ENCODE results near the gene ATRNL1. TPM values are rescaled to one million over a fixed set of nuclear protein-coding genes. Genes with fewer than 3 reads are reported as not detected.

The ATRNL1 gene
- total RNA-seq, 1 donor from 2014 or later, result 0.77 TPM

DNA sequence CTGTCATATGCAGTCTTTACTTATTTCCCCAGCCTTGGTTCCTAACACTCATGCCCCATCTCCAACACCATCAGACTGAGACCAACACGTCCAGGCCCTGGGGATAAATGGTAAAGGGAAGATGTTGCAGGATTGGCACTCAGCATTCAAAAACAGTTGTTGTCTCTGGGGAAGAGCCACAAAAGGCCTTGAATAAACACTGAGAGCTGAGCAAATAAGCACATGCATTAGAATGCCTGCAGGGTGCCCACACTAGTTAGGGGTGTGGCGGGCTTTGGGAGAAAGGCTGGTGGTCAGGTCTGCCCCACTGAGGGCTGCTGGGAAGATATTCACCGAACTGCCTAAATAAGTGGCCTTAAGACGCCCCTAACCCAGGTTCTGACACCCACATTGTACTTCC lies 788.9 kb downstream of the ATRNL1 start:
- no peak for DNase-seq (ENCODE audit: low read depth in 2 of 2)

DNA sequence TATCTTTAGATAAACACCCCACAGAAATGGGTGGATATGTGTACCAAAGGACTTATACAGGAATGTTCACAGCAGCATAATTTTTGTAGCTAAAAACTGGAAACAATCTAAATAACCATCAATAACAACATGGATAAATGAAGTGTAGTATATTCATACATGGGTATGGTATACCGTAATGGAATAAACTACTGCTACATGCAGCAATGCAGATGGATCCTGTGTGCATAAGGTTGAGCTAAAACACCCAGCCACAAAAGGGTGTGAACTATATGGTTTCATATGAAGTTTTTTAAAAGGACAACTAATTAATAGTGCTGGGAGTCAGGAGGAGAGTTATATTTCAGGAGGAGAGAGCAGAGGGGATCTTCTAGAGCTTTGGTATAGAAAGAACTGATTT lies 790.2 kb downstream of the ATRNL1 start:
- no peak for DNase-seq (ENCODE audit: low read depth in 2 of 2)

DNA sequence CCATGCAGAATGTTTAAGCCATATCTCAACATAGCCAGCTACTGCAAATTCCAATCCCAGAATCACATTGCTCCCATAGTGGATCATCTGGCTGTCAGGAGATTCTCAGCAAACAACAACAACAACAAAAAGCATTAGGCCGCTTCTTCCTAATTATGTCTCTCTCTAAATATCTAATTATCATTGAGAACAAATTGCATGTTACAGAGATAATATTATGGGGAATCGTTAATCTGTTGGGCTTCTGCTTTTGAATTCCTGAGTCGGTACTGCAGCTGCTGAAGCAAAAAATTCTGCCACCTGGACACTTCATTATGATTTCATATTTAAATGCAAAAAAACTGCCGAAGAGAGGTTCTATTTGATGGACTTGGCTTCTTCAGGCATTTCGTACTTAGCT lies 791.2 kb downstream of the ATRNL1 start:
- DNase-seq (ENCODE audit: low read depth in 2 of 2), result no peak

DNA sequence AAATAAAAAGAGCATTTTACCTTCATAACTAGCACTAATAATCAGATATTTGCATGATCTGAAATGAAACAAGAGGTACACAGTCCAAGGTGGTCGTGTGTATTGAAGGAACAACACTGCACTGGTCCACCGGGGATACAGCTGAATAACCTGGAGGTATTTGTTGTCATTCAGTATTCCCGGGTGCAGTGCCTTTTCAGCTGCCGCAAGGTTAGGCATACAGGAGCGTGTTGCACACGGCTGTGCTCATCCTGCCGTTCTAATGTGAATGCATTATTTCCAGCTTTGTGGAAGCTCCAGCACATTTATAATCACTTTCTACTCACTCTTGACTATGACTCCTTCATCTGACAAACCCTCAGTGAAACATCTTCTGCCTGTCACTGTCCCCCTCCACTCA lies 802.0 kb downstream of the ATRNL1 start:
- no peak for DNase-seq (ENCODE audit: low read depth in 2 of 2)

DNA sequence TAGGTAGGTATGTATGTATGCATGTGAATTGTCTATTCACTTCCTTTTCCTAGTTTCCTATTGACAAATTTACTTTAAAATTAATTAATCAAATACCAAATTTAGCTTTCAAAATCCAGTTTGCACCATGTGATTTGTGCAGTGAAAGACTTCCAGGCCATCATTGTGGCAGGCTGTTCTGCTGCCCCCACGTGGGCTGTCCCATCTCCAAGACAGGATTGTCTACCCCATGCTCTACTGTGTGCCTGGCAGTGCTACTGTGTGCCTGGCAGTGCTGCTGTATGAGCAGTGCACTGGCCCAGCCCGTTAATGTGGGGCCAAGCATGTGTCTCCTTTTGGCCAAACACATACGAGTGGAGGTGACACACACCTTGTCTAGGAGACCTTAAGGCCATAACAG lies 805.1 kb downstream of the ATRNL1 start:
- DNase-seq (ENCODE audit: low read depth in 2 of 2), result no peak

DNA sequence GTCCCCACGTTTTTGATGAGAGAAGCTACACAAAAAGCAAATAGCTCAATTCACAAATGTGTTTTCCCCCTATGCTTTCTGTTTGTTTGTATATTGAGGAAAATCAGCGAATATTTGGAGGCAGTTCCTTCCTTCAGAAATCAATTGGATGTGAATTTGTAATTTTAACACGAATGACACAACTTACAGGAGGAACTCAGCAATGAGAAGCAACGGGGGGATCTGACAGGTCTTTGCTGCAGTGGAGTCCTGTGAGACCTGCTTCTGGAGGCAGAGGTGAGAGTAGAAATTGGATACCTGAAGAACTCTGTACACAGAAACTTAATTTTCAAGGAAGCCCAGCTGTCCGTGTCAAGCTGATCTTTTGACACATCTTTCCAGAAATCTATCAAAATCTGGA lies 809.4 kb downstream of the ATRNL1 start:
- DNase-seq (ENCODE audit: low read depth in 2 of 2), result no peak

DNA sequence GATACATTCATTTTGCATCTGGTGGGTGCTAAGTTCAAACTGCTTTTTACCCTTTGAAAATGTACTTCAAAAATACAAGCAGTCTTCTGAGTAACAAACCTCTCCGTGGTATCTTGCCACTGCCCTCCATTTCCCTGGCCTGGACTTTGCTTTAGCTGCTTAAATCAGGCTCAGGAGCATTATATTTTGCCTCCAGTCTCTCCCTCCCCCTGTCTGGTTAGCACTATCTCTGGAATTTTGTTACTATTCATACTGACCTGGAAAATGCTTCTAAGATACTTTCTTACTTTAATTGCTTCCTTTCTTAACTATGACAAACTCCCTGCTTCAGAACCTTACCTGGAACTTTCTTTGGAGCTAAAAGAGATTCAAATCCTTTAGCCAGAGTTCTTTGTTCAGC lies 810.0 kb downstream of the ATRNL1 start:
- no peak for DNase-seq (ENCODE audit: low read depth in 2 of 2)

DNA sequence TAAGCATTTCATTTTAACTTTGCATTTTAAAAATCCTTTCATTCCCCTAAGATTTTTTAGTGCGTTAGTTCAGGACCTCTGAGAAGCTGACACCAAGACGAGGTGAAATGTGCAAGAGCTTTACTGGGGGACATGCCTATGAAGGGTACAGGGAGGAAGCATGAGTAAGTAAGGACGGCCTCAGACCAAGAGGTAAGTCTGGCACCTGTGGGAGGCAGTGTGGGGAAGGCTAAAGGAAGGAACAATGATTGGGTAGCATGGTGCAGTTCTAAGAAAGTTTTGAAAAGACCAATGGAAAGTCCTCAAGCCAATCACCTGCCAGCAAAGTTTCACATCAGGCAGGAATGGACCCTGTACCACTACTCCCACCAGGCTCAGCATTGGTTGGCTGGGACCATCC lies 810.7 kb downstream of the ATRNL1 start:
- no peak for DNase-seq (ENCODE audit: low read depth in 2 of 2)

DNA sequence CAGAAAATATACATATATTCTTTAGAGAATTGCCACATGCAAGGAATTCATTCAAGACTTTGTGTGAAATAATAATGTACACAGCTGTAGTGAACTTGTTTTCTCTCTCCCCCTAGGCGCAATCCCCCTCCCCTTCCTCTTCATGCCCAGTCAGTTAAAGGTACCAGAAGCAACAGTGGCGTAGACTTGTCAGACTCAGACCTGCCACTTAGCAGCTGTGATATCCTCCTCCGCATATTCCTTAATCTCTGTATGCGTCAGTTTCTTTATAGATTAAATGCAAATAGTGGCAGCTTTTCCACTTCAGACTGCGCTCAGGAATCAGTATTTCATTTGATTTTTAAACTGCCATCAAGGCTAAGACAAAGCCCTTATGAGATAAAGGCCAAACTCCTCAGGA lies 815.9 kb downstream of the ATRNL1 start:
- DNase-seq (ENCODE audit: low read depth in 2 of 2), result no peak

DNA sequence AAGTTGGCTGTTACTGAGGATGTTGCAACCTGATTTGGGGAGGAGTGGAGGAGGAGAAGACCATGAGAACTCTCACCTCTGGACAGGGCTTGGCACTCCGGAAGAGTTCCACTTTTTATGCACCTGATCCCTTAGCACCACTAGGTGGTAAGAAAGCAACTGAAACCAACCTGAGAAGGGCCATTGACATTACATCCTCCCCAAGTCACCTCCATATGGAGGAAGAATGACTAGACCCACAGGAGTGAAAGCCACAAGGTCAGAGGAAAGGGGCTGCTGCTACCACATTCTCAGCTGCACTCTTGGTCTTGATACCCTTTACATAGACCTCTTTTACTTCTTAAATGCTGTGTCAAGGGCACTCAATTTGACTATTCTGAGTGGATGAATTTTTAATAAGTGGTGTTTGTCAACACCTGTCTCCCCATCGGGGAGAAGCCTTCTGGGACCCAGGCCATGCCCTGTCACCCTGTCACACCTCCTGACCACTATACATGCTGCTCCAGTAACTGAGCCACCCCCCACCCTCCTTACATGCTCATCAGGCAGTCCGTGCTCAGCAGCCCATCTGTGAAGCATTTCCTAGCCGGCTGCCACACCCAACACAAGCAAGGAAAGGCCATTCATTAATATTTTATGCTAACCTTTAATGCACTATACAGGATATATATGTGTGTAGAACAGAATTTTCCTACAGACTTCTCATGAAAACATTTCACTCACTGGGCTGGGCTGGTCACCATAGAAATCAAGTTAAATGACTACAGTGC lies 817.0 kb downstream of the ATRNL1 start:
- DNase-seq (ENCODE audit: low read depth in 2 of 2), result no peak

DNA sequence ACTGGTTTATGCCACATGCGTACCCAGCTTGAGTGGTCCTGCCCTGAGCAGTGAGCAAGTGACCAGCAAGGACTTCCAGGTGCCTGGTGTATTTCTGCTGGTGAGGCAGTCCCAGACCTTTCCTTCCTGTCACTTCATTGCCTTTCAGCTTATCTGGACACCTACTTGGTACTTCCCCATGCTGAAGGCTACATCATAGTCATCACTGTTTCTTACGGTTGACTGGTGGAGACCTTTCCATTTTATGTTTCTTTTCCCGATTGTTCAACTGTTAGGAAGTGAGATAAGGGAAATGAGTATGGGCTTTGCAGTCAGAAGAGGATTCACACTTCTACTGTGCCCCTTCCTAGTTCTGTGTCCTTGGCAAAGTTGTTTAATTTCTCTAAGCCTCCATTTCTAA lies 821.3 kb downstream of the ATRNL1 start:
- no peak for DNase-seq (ENCODE audit: low read depth in 2 of 2)

DNA sequence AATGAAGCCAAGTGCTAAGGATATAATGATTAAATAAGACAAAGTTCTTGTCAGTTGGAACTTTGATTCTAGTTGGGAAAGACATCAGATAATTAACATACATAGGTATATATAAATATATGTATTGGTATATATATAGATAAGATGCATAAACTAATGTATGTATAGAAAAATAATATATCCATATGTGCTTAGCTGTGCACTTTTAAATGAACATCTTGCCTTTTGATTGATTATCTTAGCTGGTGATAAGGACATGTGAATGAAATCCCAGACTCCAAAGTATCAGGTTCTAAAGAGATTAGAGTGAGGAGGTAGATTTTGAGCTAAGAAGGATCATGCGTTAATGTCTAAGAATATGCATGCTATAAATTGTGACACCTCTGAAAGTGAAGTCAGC lies 822.3 kb downstream of the ATRNL1 start:
- DNase-seq (ENCODE audit: low read depth in 2 of 2), result no peak

DNA sequence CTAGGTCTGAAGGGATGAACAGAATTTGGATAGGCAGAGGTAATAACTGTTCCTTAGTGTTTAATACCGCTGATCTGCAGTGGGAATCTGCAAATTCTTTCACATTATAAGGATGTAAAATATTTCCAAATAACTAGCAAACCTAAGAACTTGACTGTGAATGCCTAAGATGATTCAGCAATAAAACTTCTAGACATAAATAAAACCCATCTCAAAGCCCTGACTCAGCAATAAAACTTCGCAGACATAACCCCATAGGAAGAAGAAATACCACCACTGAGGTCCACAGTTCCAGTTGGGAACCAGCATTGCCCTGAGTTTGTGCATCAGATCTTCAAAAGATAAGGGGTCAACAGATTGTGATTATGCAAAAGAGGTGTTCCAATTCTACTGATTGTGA lies 825.6 kb downstream of the ATRNL1 start:
- no peak for DNase-seq (ENCODE audit: low read depth in 2 of 2)

DNA sequence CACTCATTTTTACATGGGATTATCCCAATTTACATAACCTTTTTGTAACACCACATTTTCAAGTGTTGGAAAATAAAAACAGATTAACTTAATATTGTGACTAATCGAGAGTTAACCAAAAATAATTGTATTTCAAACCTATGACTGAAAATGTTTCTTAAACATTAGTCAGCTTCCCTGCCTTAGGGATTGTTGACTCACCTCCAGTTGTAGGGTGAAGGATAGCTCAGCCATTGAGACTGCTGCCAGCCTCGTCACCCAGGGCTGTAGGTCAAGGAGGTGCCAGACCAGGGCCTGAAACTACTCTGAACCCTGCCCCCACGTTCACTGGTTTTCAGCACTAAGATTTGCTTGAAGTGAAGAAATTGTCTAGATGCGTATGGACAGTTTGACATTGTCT lies 828.6 kb downstream of the ATRNL1 start:
- DNase-seq (ENCODE audit: low read depth in 2 of 2), result peak in 1 of 2 donors; percentile 31

DNA sequence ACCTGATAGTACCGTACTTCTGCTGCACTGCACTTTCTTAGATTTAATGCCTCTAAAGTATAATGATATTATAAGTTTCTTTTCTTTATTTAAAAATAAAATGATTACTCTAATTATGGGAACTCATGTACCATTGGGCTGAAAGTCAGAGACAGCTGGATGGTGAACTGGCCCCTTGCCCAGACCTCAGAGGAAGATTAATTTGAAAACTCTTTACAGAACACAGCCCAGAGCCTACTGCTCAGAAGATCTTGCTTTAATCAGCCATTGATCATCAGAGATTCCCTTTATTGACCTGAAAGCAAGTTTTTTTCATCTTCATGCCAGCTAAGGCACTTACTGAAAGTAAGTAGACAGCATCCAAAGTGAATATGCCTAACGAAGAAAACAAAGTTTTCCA lies 838.1 kb downstream of the ATRNL1 start:
- DNase-seq (ENCODE audit: low read depth in 2 of 2), result no peak

DNA sequence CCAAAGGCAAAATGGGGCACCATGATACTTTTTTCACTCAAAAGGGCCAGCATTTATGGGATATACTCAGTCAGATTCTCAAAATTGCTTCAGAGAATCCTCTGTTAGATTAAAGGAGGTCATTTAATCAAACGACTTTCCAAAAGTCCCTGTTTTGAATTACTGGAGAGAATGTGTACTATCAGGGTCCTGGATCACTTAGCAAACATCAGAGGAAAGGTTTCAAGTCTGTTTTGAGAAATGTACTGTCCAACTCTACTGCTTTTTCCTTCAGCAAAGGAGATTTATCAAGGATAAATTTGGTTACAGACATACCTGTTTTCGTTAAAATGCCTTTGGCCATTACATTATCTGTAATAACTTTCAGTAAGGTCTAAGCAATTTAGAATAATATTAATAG lies 838.9 kb downstream of the ATRNL1 start:
- no peak for DNase-seq (ENCODE audit: low read depth in 2 of 2)

DNA sequence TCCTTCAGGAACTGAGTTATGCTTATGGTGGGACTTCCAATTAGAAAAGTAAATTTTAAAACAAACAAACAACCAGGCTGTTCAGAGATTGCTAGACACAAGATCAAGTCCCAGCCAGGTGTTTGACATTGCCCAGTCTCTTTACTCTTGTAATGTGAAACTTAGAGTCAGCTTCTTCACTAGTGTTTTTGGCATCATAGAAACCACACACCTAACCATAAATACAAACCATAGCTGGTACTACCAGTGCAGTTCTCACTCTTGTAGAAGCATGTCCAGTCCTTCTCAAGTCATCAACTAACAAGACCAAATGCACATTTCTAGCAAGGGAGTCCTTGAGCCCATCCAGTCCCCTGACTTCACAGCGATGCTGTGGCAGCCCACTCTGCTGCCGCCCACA lies 839.9 kb downstream of the ATRNL1 start:
- DNase-seq (ENCODE audit: low read depth in 2 of 2), result no peak

DNA sequence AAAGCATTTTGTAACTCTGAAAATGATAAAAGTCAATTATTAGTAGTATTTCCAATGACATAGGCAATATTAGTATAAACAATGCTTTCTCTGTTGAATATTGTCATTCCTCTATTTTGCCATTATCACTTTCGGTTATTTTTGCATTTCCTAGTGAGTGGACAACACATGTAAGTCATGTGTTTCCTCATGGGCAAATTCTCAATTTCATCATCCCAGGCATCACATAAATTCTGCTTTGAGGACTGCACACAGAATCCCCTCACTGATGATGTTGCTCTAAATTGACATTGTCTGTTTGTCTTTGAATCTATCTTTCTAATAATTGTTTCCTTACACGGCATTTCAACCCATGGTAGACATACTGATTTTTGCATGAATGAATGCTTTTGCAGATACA lies 842.6 kb downstream of the ATRNL1 start:
- DNase-seq (ENCODE audit: low read depth in 2 of 2), result no peak

DNA sequence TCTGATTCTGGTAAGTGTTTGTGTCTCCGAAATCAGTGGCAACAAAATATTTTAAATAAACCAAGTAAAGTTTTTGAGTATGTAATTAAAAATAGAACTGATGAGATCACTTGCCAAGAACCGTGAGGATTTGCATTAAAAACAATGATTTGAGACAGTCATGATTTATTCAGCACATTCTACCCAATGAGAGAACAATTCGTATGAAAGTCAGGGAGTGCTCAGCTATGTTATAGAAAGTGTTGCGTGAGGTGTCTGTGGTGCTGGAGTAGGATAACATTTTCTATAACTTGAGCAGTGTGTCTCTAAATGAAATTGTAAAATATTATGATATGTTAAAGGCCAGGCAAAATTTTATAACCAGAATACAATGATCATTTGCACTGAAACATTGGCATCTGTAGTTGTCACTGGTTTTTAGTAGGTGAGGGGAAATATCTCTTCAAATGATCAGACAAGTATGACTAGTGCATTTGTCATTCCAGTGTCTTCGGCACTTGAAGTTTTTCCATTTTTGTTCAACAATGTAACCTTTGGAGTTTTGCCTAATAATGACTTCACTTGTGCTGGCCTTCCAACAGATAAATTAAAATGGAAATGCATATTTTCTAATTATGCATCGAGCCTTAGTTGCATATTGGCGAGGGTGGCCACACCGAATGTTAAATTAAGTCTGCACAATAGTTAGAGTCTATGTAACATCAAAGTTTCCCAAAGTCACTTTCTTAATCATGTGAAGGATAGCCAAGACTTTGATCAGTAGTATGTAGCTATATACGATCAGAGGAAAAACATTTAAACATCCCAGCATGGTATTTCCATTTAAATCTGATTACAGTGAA lies 844.0 kb downstream of the ATRNL1 start:
- DNase-seq (ENCODE audit: low read depth in 2 of 2), result peak in 1 of 2 donors; percentile 56

DNA sequence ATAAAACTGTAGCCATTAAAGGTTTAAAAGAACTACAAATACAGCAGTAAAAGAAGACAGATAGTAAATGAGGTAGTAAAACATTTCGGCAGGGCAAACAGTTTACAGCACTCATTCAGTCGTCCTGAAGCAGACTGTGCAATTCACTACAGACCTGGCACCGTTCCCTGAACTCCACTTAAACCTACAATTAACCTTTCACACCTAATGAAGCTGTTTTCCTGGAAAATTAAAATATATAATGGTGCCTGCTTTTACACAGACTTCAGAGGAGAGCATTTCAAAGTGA lies 844.5 kb downstream of the ATRNL1 start:
- peak in 1 of 2 donors; percentile 30 for DNase-seq (ENCODE audit: low read depth in 2 of 2)

DNA sequence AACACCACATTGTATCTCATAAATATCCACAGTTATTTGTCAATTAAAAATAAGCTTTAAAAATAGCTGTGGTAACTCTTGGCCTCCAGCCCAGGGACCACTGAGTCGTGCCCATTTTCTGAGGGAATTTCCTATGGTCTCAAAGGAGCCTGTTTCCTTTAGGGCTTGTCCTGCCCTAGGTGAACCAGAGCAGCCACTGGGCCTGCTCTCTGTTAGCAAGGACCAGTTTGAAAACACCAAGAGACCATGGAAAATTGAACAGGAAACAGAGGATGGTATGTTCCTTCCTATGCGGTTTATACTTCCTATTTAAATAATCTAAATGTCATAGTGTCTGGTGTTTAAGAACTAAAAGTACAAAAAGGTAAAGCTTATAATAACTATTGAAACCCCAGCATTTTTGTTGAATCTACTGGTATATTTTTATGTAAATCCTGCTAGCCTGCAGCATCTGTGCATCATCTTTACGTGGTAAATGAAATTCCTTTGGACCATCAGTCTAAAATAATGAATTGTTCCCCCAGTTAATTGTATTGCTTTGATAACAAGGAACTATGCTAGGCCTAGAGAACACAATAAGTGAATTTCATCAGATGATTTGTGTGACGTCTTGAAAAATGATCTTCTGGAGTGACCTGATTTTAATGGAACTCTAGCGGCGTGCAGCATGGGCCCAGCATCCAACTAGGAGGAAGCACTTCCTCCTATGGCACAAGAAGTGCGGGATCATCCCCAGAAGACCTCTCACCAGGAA lies 846.1 kb downstream of the ATRNL1 start:
- DNase-seq (ENCODE audit: low read depth in 2 of 2), result peak in 1 of 2 donors; percentile 58

DNA sequence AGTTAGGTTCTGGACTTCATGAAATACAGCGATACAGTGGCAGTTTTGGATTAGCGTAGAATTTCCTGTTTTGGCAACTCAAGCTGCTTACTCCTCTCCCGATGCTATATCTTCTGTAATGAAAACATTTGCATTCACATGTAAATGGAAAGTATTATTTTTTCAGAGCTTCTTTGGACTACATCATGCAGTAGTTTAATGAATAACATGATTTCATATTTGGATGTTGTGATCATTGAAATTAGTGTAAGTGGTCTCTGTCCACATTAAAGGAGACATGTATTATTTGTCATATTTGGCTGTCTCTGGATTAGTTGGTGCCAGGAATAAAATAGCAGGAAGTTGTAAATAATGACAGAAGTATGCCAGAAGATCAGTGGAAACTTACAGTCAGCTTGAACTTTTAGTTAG lies 848.2 kb downstream of the ATRNL1 start:
- peak; percentile 49 to 78 for DNase-seq (ENCODE audit: low read depth in 2 of 2)
